HUDEP-2 (cell line): ENCODE results near the gene TICAM1.

ENCODE experiments used
- DNase-seq, 76 experiments: peaks; one replicate each; lab custom pipeline; 2025; ENCODE audit not compliant: unreplicated experiment in 76 of 76; lab: John Stamatoyannopoulos, UW

Gene TICAM1

DNA sequence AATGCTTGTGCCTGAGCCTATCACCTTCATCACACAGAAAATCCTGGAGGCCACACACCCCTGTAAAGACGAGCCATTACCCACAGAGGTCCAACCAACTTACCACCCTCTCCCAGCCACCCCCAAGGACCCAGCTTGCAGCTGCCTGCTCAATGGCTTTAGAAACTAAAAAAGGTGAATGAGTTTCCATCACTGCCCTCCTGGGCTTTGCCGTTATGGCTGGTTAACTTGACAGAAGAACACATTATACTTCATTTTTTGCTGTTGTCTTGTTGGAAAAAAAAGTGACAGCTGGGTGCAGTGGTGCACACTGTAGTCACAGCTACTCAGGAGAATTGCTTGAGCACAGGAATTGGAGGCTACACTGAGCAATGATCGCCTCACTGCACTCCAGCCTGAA, 57.4 kb downstream of the TICAM1 start:
- DNase-seq: no peak

DNA sequence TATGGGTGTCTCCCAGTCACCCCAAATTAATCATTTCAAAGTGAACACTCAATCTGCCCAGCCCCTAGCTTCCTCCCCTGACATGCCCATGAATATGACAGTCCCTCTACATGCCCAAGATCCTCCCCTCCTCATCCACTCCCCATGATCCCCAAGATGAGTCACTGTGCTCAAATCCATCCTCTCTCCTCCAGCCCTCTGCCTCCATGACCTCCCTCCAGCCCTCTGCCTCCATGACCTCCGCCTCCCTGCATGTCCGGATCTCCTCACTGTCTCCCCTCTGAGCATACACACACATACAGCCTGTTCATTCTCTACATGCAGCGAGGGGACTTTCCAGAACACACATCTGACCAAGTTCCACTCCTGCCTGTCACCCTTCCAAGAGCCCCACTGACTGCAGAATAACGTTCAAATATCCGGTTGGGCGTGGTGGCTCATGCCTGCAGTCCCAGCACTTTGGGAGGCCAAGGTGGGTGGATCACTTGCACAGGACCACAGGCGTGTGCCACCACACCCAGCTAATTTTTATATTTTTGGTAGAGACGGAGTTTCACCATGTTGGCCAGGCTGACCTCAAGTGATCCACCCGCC, 58.4 kb downstream of the TICAM1 start:
- no peak for DNase-seq

DNA sequence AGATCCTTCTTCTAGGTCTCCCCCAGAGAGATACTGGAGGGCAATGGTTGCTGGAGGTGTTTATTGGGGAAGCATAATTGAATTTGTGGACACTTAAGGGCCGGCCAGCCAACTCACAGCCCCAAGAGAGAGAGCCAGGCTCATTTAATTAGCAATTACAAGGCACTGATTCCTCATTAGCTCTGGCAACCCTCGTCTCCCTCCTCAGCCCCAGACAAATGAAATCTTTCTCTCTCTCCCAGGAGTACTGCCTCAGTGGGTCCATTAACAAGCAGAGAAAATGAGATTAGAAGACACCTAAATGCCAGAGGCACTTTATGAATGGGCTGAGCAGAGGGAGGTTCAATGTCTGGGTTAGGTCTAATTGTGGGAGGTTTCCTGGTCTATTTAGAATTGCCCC, 58.9 kb downstream of the TICAM1 start:
- DNase-seq: no peak

DNA sequence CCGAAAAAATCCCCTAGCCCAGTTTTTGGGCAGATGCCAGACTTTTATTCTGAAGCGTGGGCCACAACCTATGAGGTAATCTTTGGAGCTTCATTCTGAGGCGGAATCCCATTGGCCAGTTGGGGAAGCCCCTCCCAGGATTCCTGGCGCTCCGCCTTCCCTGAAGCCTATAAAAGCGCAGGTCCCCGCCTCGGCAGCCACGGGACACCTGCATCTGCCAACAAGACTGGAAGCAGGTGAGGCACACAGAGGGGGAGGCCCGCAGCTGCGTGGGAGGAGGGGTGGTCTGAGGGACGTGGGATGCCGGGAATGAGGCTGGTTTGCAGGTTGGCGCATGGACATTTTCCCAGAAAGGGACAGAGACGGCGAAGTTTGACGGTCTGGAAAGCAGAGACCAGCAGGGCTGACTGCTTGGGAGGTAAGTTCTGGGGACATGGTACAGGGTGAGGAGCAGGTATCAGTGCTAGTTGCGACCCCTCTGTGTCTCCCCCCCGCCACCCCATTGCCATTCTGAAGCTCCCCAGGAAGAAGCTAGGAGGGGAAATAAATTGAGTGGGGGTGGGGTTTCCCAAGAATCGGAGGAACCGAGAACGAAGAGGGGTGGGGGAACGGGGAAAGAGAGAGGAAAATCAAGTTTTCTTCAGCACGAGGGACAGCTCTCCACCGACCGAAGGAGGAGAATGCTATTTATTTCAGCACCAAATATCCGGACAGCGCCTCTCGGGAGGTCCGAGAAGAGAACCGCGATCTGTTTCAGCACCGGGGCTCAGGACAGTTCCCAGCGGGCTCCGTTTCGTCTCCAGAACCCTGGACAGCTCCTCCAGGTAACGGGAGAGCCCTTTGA, 62.4 kb downstream of the TICAM1 start:
- peak in 66 of 76 experiments; percentile 7 to 80 (median 63) for DNase-seq
